Measurements from ENCODE around the gene ZBED2.
"Not testable (repeated sequence)": the region's sequence is repeated elsewhere in the genome, so short reads cannot be mapped to it uniquely, and the experiment has no call there.

ZBED2 gene

DNA sequence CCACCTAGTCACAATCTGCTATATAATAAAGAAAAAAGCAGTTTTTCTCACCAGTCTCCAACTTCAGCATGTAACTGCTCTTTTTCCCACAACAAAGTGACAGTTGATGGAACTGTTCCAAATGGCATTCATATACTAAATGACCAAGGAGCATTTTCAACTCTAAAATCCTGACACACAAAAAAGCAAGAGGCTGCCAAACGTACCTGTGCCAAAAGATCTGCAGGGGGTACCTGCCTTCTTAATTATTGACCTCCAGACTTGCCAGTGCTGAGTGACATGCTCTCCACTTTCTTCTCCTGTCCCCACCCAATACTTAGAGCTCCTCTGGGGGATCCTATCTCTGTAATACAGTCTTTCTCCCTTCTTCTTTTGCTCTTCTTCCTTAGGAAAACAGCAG is 18.0 kb downstream of the ZBED2 start:
- no peak for DNase-seq (ENCODE audit: low read depth in 2 of 2, low spot score in 1 of 2)

DNA sequence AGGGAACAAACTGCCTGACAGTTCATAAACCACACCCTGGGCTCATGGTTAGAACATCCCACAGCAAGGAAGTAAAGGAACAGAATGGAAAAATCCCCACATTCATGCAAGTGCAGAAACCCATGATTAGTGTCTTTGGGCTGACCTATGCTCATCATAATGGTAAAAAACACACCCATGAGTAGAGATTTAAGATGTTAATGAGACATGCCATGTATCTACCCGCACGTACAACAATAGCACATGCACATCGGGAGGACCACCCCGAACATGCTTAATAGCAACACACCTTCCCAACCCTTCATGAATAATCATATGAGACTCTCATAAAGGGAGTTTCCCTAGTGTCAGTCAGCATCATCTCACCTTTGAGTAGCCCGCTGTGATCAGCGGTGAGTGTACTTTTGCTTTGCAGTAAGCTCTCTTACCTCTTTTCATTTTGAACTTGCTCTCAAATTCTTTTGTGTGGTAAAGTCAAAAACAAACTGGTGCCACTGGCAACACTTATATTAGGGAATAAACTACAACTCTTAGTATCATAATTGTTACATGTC is 23.2 kb downstream of the ZBED2 start:
- DNase-seq (ENCODE audit: low read depth in 2 of 2, low spot score in 1 of 2): no peak

DNA sequence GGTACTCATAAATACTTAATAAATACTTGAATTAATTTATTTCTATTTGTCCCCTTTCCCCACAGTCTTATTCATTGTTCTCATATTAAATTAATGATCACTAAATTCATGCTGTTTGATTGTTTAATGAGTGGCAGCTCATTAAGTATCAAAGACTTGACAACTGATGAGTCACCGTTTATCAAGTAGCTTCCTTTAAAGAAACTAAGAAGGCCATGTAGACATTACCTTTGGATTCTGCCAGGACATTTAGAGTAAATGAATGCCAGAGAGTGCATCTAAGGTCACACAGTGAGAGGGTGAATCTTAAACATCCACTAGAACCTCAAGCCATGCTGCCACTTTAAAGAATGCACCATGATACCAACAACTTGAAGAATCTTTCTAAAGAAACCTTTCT is 23.9 kb downstream of the ZBED2 start:
- no peak for DNase-seq (ENCODE audit: low read depth in 2 of 2, low spot score in 1 of 2)

DNA sequence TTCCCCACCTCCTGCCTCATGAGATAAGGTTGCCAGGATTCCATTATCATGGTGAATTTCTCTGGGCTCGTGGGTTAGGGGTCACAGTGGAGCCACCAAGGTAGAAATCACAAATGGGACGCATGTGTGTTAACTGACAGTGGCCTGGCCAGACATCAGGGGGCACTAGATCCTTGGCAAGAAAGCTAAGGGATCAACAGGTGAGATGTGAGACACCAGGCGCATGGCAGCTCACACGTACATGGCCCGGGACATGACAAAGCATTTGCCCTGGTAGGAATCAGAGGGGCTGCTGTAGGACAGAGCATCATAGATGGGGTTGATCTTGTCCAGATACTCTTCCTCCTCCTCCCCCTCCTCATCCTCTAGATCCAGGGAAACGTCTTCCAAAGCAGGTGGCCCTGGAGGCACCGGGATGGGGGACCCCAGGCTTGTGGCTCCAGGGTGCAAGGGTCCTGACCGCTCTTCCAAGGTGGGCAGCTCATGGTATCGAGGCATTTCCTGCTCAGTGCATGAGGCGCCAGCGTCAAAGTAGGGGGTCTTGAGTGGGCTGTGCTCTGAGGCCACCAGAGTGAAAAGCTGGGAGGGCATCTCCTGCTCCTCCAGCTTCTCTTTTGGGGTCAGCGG is 24.6 kb downstream of the ZBED2 start:
- DNase-seq (ENCODE audit: low read depth in 2 of 2, low spot score in 1 of 2): no peak

DNA sequence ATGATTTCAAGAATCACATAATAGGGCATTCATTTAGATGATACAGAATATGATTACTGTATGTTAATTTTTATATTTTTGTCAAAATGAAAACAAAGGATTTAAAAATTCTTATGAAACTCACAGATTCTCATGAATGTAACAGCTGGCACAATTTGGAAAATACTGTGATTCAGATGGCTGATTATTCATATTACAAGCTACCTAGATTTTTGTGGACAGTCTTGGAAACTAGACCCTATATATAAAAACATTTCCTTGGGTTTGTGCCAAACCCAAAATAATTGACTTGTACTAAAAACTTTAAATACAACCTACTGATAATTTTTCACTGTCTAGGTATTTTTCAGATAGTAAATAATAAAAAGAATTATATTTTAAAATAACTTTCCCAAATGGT is 26.2 kb downstream of the ZBED2 start:
- no peak for DNase-seq (ENCODE audit: low read depth in 2 of 2, low spot score in 1 of 2)

DNA sequence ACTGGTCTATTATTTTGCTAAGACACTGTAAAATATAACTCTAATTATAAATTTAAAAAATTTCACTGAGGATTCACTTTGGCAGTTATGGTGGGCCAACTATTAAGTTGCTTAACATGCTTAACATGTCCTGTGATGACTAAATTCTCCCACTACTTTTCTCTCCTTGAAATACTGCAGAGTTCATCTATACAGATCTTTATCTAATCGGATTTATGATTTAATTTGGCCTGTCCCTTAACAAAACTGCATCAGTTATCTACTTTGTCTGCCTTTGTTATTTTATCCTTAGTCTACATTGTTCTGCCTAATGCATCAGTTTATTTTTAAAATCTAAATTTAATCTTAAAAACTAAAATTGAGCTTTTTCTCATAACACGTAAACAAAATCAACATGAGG is 26.8 kb downstream of the ZBED2 start:
- DNase-seq (ENCODE audit: low read depth in 2 of 2, low spot score in 1 of 2): no peak

DNA sequence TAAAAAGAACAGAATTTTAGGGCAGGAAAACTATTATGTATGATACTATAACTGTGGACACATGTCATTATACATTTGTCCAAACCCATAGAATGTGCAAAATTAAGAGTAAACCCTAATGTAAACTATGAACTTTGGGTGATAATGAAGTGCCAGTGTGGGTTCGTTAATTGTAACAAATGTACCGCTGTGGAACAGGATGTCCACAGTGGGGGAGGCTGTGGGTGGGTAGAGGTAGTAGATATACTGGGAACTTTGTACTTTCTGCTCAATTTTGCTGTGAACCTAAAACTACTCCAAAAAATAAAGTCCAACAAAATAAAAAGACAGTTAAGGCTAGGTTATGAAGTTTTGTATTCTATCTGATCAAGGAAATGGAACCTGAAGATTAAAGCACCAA is 28.3 kb downstream of the ZBED2 start:
- no peak for DNase-seq (ENCODE audit: low read depth in 2 of 2, low spot score in 1 of 2)

DNA sequence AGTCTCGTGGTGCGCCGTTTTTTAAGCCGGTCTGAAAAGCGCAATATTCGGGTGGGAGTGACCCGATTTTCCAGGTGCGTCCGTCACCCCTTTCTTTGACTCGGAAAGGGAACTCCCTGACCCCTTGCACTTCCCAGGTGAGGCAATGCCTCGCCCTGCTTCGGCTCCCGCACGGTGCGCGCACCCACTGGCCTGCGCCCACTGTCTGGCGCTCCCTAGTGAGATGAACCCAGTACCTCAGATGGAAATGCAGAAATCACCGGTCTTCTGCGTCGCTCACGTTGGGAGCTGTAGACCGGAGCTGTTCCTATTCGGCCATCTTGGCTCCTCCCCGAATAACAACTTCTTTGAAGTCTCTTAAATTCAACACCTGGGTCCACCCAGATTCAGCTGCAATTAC is 33.2 kb downstream of the ZBED2 start:
- DNase-seq (ENCODE audit: low read depth in 2 of 2, low spot score in 1 of 2): not testable (repeated sequence)

DNA sequence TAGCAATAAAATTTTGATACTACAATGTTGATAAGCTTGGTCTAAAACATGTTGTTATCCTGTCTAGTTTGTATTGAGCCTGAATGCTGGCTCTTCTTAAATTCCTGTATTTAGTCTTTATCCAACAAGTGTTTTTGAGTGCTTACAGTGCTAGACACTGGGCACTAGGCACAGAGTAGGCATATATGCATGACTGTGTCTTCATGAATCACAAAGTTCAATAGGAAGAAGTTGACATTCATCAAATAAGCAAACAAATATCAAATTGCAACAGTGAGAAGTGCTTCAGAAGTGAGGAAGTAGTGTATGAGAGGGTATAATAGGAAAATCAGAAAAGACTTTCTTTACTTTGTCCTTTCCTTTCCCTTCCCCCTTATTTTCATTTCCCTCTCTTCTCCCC is 46.4 kb downstream of the ZBED2 start:
- DNase-seq (ENCODE audit: low read depth in 2 of 2, low spot score in 1 of 2): no peak

DNA sequence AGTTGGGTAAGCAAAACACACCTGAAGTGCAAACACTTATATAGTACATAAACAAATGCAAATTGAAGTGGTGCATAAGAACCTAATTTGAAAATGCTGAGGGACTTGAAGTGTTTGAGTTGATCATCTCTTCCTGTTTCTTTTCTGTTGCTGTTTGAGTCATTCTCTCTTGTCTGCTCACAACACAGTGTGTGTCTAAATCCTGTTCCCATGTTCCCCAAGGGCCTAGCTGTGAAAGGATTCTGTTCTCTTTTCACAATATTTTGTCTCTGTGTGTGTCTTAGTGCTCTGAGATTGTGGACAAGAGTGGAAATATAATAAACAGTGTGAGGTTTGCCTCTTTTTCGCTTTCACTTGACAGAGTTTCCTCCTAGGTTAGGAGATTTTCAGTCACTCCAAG is 47.1 kb downstream of the ZBED2 start:
- DNase-seq (ENCODE audit: low read depth in 2 of 2, low spot score in 1 of 2): no peak

DNA sequence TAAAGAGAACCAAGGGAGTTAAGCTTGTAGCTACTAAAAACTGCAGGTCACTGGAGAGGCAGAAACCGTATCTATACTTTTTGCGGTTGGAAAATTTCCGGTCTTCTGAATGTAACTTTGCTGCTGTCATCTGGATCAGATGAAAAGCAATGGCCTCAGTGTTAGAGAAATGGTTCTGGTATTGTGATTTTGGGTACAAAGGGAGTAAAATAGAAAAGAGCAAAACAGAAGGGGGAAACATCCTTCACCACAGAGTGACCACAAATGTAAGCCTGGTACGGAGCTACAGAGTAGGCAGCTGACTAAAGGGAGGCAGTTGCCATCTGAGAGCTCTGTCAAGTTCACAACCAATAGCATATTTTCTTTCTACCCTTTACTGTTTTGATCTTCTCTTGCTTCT is 47.5 kb downstream of the ZBED2 start:
- no peak for DNase-seq (ENCODE audit: low read depth in 2 of 2, low spot score in 1 of 2)

DNA sequence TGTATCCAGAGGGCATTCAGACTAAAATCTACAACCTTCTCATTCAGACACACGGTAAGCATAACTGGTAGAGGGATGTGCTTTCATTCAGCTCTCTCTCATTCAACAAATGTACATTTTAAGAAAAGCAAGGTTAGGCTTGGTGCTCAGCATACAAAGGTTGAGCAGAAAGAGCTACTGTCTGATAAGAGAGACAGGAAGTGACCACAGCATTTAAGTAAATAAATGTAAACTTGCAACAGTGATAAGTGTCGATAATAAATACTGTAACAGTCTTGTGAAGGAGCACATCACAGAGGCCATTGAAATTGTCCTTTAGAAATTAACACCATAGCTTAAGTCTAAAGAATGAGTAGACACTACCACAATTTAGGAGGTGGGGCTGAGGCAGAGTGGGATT is 49.8 kb downstream of the ZBED2 start:
- DNase-seq (ENCODE audit: low read depth in 2 of 2, low spot score in 1 of 2): no peak

Data from stimulated activated CD8-positive, alpha-beta memory T cell treated with anti-CD3 and anti-CD28 coated beads, Interleukin-4, amount 100 ng/mL, for 4 hours (primary cell).